ENCODE measurements around the gene OR10H1. TPM values are rescaled to one million over a fixed set of nuclear protein-coding genes. Genes with fewer than 3 reads are reported as not detected.
"Not testable (repeated sequence)": the region's sequence is repeated elsewhere in the genome, so short reads cannot be mapped to it uniquely, and the experiment has no call there.

OR10H1 gene
- polyA plus RNA-seq, 2 of the 4 experiments (the other 2 are of a cell fraction) = not detected

GRCh38 chr19:15788594-15789270 lies 26.7 kb downstream of the OR10H1 start:
- H3K9me3 ChIP-seq = no peaks in the 10 kb centered on the region
- ChIA-PET CTCF (no interaction called here), POLR2A (no interaction called here)
- peak overlapping the region; percentile 12; the same call in 1 of the 3 replicates for H3K4me2 ChIP-seq
- FAIRE-seq (no peak), ATAC-seq (no peak), DNase-seq (ENCODE audit: low read depth in 1 of 2, low spot score in 1 of 2) (no peak)
- no peak overlapping the region for H3K27ac ChIP-seq
- TF ChIP-seq NFE2L2 (conservative IDR thresholded peaks at IDR 0.05; ENCODE audit: low read length) (no peak), ESRRA (IDR thresholded peaks at IDR 0.05; ENCODE audit: borderline replicate concordance, low read length) (no peak), NPAS2 (CRISPR knock-in tag; IDR thresholded peaks at IDR 0.05; ENCODE audit: borderline replicate concordance) (no peak), NR3C1 (IDR thresholded peaks at IDR 0.05) (no peak), BHLHE40 (IDR thresholded peaks at IDR 0.05; ENCODE audit: low read depth, low read length) (no peak), PHF8 (IDR thresholded peaks at IDR 0.05; ENCODE audit: borderline replicate concordance, low read depth) (no peak), TFCP2L1 (CRISPR knock-in tag; IDR thresholded peaks at IDR 0.05) (no peak), MAZ (IDR thresholded peaks at IDR 0.05; ENCODE audit: borderline replicate concordance, low read depth, low read length) (no peak), TP53 (CRISPR knock-in tag; IDR thresholded peaks at IDR 0.05) (no peak), EP300 (IDR thresholded peaks at IDR 0.05) (no peak), E2F6 (IDR thresholded peaks at IDR 0.05; ENCODE audit: borderline replicate concordance, low read depth) (no peak), HDAC2 (IDR thresholded peaks at IDR 0.05) (no peak), REST (IDR thresholded peaks at IDR 0.05) (no peak), ZFP36 (IDR thresholded peaks at IDR 0.05; ENCODE audit: borderline replicate concordance, partially characterized antibody) (no peak), JUN (IDR thresholded peaks at IDR 0.05) (no peak), CEBPB (IDR thresholded peaks at IDR 0.05) (no peak)
- 12% methylated on average over 4 of the region's 4 CpGs for WGBS (ENCODE audit: missing lambda C conversion rate)
- H3K4me1 ChIP-seq = no peaks in the 10 kb centered on the region
- no peak overlapping the region for H3K4me3 ChIP-seq

GRCh38 chr19:15787611-15788155 lies 27.8 kb downstream of the OR10H1 start, which contains the start of gene OR10H5:
TSS of gene OR10H5 (plus strand) at chr19:15787661. CDS start at chr19:15794049, 6,388 bp downstream.
- Histone ChIP-seq H3K9me3 (no peaks in the 10 kb centered on the region), H3K4me2 (no peak within 1 kb of the TSS), H3K4me1 (no peaks in the 10 kb centered on the region), H3K4me3 (no peak within 1 kb of the TSS), H3K27ac (no peak within 1 kb of the TSS)
- FAIRE-seq = no peak
- ChIA-PET POLR2A (no interaction called here), CTCF (interaction anchor here (0.6 kb wide), 1 partner anchor 29 kb away, joined by 3 read pairs; no protein-coding TSS in a partner anchor)
- 11% methylated on average over 6 of the region's 6 CpGs for WGBS (ENCODE audit: missing lambda C conversion rate)
- no peak for ATAC-seq
- no peak for DNase-seq (ENCODE audit: low read depth in 1 of 2, low spot score in 1 of 2)
- TF ChIP-seq JUN (IDR thresholded peaks at IDR 0.05) (no peak), FOXS1 (CRISPR knock-in tag; IDR thresholded peaks at IDR 0.05) (no peak), GATA3 (IDR thresholded peaks at IDR 0.05; ENCODE audit: borderline replicate concordance) (no peak), NFE2L2 (conservative IDR thresholded peaks at IDR 0.05; ENCODE audit: low read length) (no peak), RNF2 (IDR thresholded peaks at IDR 0.05; ENCODE audit: borderline replicate concordance, low read depth) (no peak)

DNA sequence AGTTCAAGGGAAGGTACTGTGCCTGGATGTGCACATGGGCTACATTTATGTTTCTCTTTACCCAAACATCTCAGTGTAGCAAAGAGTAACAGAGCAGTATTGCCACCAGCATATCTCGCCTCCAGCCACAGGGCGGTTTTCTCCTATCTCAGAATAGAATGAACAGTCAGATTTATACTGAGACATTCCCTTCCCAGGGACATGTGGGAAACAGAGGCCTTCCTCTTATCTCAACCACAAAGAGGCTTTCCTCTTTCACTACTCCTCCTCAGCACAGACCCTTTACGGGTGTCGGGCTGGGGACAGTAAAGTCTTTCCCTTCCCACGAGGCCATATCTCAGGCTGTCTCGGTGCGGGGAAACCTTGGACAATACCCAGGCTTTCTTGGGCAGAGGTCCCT lies 32.6 kb downstream of the OR10H1 start:
- FAIRE-seq; POLR2A ChIA-PET; H3K4me2 ChIP-seq; DNase-seq (ENCODE audit: low read depth in 1 of 2, low spot score in 1 of 2); H3K27ac ChIP-seq; ATAC-seq; H3K4me1 ChIP-seq; H3K4me3 ChIP-seq; H3K9me3 ChIP-seq; CTCF ChIA-PET: not testable (repeated sequence)
- 39% methylated on average over 7 of the region's 7 CpGs for WGBS (ENCODE audit: missing lambda C conversion rate)
